Left lung (tissue), 10 donors: ENCODE measurements around the gene CTTNBP2NL. TPM values are rescaled to one million over a fixed set of nuclear protein-coding genes. Genes with fewer than 3 reads are reported as not detected.

Experiments used
- ATAC-seq: fragments of 200-7000 bp; cut with Tn5 transposase; one replicate; pipeline ENCODE4 v1.9.1; 2020; ENCODE audit warnings: moderate library complexity
- DNase-seq, 4 donors: peaks; one replicate each; pipeline ENCODE4 v3.0.0-alpha.2; 2013 to 2020
- H3K27ac ChIP-seq, 2 donors: fragments of 200-600 bp; sonication (generic) in 1 of 2; one replicate each; pipeline versions ENCODE4 v1.5.0 to v1.8.0; 2020 to 2021
- H3K27me3 ChIP-seq, 2 donors: fragments of 200-600 bp; sonication (generic) in 1 of 2; one replicate each; pipeline versions ENCODE4 v1.5.0 to v1.8.0; 2020 to 2021
- H3K36me3 ChIP-seq, 2 donors: fragments of 200-600 bp; sonication (generic) in 1 of 2; one replicate each; pipeline versions ENCODE4 v1.5.0 to v1.8.0; 2020 to 2021
- H3K4me1 ChIP-seq, 2 donors: fragments of 200-600 bp; one replicate each; pipeline ENCODE4 v1.8.0; 2021
- H3K4me3 ChIP-seq, 2 donors: fragments of 200-600 bp; sonication (generic) in 1 of 2; one replicate each; pipeline versions ENCODE4 v1.5.0 to v1.8.0; 2020 to 2021; ENCODE audit warnings: mild to moderate bottlenecking in 1 of 2
- H3K9me3 ChIP-seq, 2 donors: fragments of 200-600 bp; sonication (generic) in 1 of 2; one replicate each; pipeline versions ENCODE4 v1.5.0 to v1.8.0; 2020 to 2021
- CTCF ChIP-seq, 2 donors: fragments of 200-600 bp; sonication (generic) in 1 of 2; IDR thresholded peaks; one replicate each; pipeline versions ENCODE4 v1.5.0 to v1.8.0; 2021; ENCODE audit warnings: antibody characterized with exemption in 2 of 2
- intact Hi-C, 2 donors: fragments of 100-400 bp; cut with DNase I; formaldehyde crosslinking; loops; one replicate each; pipeline versions ENCODE4 v1.11.2 to v1.14.2; 2022
- polyA plus RNA-seq, 6 donors: library from polyadenylated mRNA; unstranded; fragments of 120-200 nt; gene quantifications; one replicate each; pipeline ENCODE4 v1.2.1, GENCODE V29; 2013; ENCODE audit not compliant: insufficient read length in 6 of 6
- total RNA-seq, 2 donors: library from RNA; stranded (reverse); fragmentation: NEBNext Ultra II Directional; extraction: Animal tissue kit (Norgen Biotek cat#: 25700); gene quantifications; one replicate each; pipeline ENCODE4 v1.2.1, GENCODE V29; 2021
- donor health status: DM: no; HTN: yes; CAD: no.
- donor health status: DM: no; HTN: no; CAD: no.

Gene CTTNBP2NL
- total and polyA plus RNA-seq, 8 donors: 34.6 to 49.2 (median 39.4) TPM

- H3K27me3 ChIP-seq: no peaks in the 10 kb centered on the region
- no peak overlapping the region for H3K4me3 ChIP-seq
- DNase-seq: no peak
- ATAC-seq: no peak
- no peaks in the 10 kb centered on the region for H3K36me3 ChIP-seq
- intact Hi-C loops: no loop called here
- peaks cover 8 to 31% of the 10 kb centered on the region in 2 donors for H3K4me1 ChIP-seq
- TF ChIP-seq CTCF (IDR thresholded peaks at IDR 0.05): no peak
- H3K27ac ChIP-seq: peak overlapping the region in 1 of 2 donors; percentile 33
- no peaks in the 10 kb centered on the region for H3K9me3 ChIP-seq
These were observed 38.5 kb upstream of the CTTNBP2NL start for GRCh38 chr1:112357467-112357866.

GRCh38 chr1:112358061-112358770 lies 37.8 kb upstream of the CTTNBP2NL start:
- Histone ChIP-seq H3K4me3 (no peak overlapping the region), H3K36me3 (no peaks in the 10 kb centered on the region), H3K4me1 (peaks cover 8 to 31% of the 10 kb centered on the region in 2 donors), H3K27me3 (peaks cover 0 to 5% of the 10 kb centered on the region in 2 donors), H3K27ac (peak overlapping the region in 1 of 2 donors; percentile 73), H3K9me3 (no peaks in the 10 kb centered on the region)
- TF ChIP-seq CTCF (IDR thresholded peaks at IDR 0.05): no peak
- DNase-seq: no peak
- intact Hi-C loops: no loop called here
- ATAC-seq: peak; percentile 2

GRCh38 chr1:112358798-112359408 lies 37.1 kb upstream of the CTTNBP2NL start:
- peak; percentile 84 for ATAC-seq
- peak overlapping the region; percentile 73 to 77 for H3K27ac ChIP-seq
- TF ChIP-seq CTCF (IDR thresholded peaks at IDR 0.05): peak; percentile 65 to 71
- no peak overlapping the region for H3K4me3 ChIP-seq
- peak in 3 of 4 donors; percentile 39 to 81 (median 59) for DNase-seq
- H3K9me3 ChIP-seq: no peaks in the 10 kb centered on the region
- peaks cover 8 to 31% of the 10 kb centered on the region in 2 donors for H3K4me1 ChIP-seq
- H3K36me3 ChIP-seq: no peaks in the 10 kb centered on the region
- intact Hi-C loops: no loop called here
- H3K27me3 ChIP-seq: peaks cover 0 to 5% of the 10 kb centered on the region in 2 donors

- H3K27me3 ChIP-seq: peaks cover 0 to 5% of the 10 kb centered on the region in 2 donors
- H3K36me3 ChIP-seq: no peaks in the 10 kb centered on the region
- peak overlapping the region; percentile 73 to 77 for H3K27ac ChIP-seq
- peaks cover 8 to 31% of the 10 kb centered on the region in 2 donors for H3K4me1 ChIP-seq
- H3K4me3 ChIP-seq: no peak overlapping the region
- ATAC-seq: peak; percentile 69
- intact Hi-C loops: no loop called here
- no peak for TF ChIP-seq CTCF (IDR thresholded peaks at IDR 0.05)
- DNase-seq: peak in 2 of 4 donors; percentile 27 to 46
- no peaks in the 10 kb centered on the region for H3K9me3 ChIP-seq
These were observed 35.9 kb upstream of the CTTNBP2NL start for GRCh38 chr1:112359961-112360767.

GRCh38 chr1:112363636-112364035 lies 32.4 kb upstream of the CTTNBP2NL start:
- Histone ChIP-seq H3K9me3 (no peaks in the 10 kb centered on the region), H3K4me1 (peaks cover 8 to 29% of the 10 kb centered on the region in 2 donors), H3K4me3 (no peak overlapping the region), H3K27me3 (peaks cover 0 to 5% of the 10 kb centered on the region in 2 donors), H3K27ac (no peak overlapping the region), H3K36me3 (no peaks in the 10 kb centered on the region)
- ATAC-seq: no peak
- no peak for DNase-seq
- no peak for TF ChIP-seq CTCF (IDR thresholded peaks at IDR 0.05)
- intact Hi-C loops: no loop called here
